ENCODE results near the gene CRLF1.

DNA sequence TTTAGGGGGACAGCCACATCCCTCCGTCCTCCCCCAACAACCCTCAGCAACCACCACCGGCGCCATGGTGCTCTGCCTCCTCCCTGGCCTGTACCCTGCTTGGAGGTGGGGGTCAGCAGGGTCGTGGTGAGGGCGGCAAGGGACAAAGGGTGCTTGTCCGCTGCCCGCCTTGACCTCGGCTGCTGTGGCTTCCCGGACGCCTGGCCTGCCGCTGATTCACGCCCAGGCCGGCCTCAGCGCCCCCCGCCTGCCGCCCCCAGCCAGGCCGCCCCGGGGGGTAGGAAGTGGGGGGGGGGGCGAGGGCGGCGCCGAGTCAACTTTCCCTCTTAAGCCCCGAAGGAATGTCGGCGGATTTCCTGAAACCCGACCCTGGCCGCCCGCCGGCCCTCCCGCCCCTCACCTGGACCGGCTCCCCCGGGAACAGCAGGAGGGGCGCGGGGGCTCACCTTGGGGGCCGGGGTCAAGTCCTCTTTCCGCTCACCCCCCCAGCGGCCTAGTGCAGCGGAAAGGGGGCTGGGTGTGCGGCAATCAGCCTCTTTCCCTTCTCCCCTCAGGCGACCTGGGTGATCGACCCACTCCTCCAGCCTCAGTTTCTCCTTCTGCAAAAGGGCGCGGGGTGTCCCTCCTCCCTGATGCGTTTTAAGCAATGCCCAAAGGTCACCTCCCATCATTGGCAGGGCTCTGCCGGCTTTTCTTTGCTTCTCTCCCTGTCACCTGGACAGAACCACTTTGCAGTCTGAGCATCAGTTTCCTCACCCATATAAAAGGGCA, 4.1 kb upstream of the CRLF1 start:
- TF ChIP-seq POLR2AphosphoS5 (IDR thresholded peaks at IDR 0.05; ENCODE audit: low read depth, low read length) (no peak), SIN3A (IDR thresholded peaks at IDR 0.05; ENCODE audit: borderline replicate concordance, insufficient read depth, low read length) (no peak), TAF1 (IDR thresholded peaks at IDR 0.05; ENCODE audit: borderline replicate concordance, insufficient read depth, low read length) (no peak)
- TF ChIP-seq, protein P1, sequence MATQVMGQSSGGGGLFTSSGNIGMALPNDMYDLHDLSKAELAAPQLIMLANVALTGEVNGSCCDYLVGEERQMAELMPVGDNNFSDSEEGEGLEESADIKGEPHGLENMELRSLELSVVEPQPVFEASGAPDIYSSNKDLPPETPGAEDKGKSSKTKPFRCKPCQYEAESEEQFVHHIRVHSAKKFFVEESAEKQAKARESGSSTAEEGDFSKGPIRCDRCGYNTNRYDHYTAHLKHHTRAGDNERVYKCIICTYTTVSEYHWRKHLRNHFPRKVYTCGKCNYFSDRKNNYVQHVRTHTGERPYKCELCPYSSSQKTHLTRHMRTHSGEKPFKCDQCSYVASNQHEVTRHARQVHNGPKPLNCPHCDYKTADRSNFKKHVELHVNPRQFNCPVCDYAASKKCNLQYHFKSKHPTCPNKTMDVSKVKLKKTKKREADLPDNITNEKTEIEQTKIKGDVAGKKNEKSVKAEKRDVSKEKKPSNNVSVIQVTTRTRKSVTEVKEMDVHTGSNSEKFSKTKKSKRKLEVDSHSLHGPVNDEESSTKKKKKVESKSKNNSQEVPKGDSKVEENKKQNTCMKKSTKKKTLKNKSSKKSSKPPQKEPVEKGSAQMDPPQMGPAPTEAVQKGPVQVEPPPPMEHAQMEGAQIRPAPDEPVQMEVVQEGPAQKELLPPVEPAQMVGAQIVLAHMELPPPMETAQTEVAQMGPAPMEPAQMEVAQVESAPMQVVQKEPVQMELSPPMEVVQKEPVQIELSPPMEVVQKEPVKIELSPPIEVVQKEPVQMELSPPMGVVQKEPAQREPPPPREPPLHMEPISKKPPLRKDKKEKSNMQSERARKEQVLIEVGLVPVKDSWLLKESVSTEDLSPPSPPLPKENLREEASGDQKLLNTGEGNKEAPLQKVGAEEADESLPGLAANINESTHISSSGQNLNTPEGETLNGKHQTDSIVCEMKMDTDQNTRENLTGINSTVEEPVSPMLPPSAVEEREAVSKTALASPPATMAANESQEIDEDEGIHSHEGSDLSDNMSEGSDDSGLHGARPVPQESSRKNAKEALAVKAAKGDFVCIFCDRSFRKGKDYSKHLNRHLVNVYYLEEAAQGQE (IDR thresholded peaks at IDR 0.05; ENCODE audit: insufficient read depth in 1 of 2, low read depth in 2 of 2, low read length in 2 of 2), result no peak

All from PFSK-1 (cell line).